ENCODE data around the gene PARD3B. TPM values are rescaled to one million over a fixed set of nuclear protein-coding genes. Genes with fewer than 3 reads are reported as not detected.

PARD3B gene
- total and polyA plus RNA-seq, 2 of the 8 experiments (the other 6 are each of a cell fraction or from before 2014, with no cell fraction given), result 1.2 to 5.7 TPM

- H3K36me3 ChIP-seq (ENCODE audit: control insufficient read depth in 2 of 4, insufficient read depth in 4 of 4, low read length in 3 of 4), result no peaks in the 10 kb centered on the region
- H3K27ac ChIP-seq (ENCODE audit: low read depth, low read length), result no peak overlapping the region
- peak overlapping the region; percentile 7 for H4K91ac ChIP-seq (replicated peaks; ENCODE audit: insufficient read length, low read length)
- peak overlapping the region; percentile 76; the same call in 1 of the 2 replicates for H2BK15ac ChIP-seq (ENCODE audit: low read length)
- no peak overlapping the region for H3K14ac ChIP-seq (ENCODE audit: insufficient read length)
- TF ChIP-seq SRF (IDR thresholded peaks at IDR 0.05; ENCODE audit: low read depth, low read length), result no peak
- TF ChIP-seq PHF8 (conservative IDR thresholded peaks at IDR 0.05; ENCODE audit: low read depth, low read length), result no peak
- no peak for TF ChIP-seq CTCF (IDR thresholded peaks at IDR 0.05; ENCODE audit: control extremely low read depth in 1 of 3, insufficient read depth in 1 of 3, low read depth in 1 of 3, low read length in 3 of 3)
- TF ChIP-seq NRF1 (IDR thresholded peaks at IDR 0.05; ENCODE audit: low read depth, low read length), result no peak
- TF ChIP-seq KDM5A (IDR thresholded peaks at IDR 0.05; ENCODE audit: low read length), result no peak
- TF ChIP-seq SP2 (IDR thresholded peaks at IDR 0.05; ENCODE audit: low read length), result no peak
- TF ChIP-seq GABPA (IDR thresholded peaks at IDR 0.05; ENCODE audit: borderline replicate concordance, insufficient read depth, low read length), result no peak
- no peak for TF ChIP-seq ZNF274 (IDR thresholded peaks at IDR 0.05; ENCODE audit: borderline replicate concordance, extremely low read depth, low read length)
- no peak for TF ChIP-seq POLR2A (IDR thresholded peaks at IDR 0.05; ENCODE audit: control extremely low read depth in 1 of 2, low read depth in 2 of 2, low read length in 2 of 2)
- no peak for TF ChIP-seq HDAC2 (IDR thresholded peaks at IDR 0.05; ENCODE audit: borderline replicate concordance in 1 of 2, low read depth in 2 of 2, low read length in 2 of 2)
- no peaks in the 10 kb centered on the region for H3K23me2 ChIP-seq (ENCODE audit: low read depth, low read length)
- no peaks in the 10 kb centered on the region for H4K20me1 ChIP-seq (replicated peaks in 1 of 2; ENCODE audit: control insufficient read depth in 1 of 2, insufficient read depth in 2 of 2, low read length in 2 of 2)
- FAIRE-seq, result no peak
- no peak overlapping the region for H4K5ac ChIP-seq (ENCODE audit: insufficient read length, low read depth, low read length)
- no peaks in the 10 kb centered on the region for H3K27me3 ChIP-seq (replicated peaks in 1 of 4; ENCODE audit: control insufficient read depth in 3 of 4, extremely low read depth in 1 of 4, insufficient read depth in 3 of 4, low read length in 3 of 4)
- no peak overlapping the region for H3K56ac ChIP-seq (replicated peaks; ENCODE audit: insufficient read length, low read depth, low read length)
- CTCF ChIA-PET (ENCODE audit: partially characterized antibody), result interaction anchor here (1.1 kb wide), 1 partner anchor 213 kb away, joined by 3 read pairs; no protein-coding TSS in a partner anchor
- no peak overlapping the region for H2AFZ ChIP-seq (ENCODE audit: low read length)
- no peak overlapping the region for H3K4ac ChIP-seq (replicated peaks; ENCODE audit: insufficient read length, low read depth, low read length)
- H3K79me2 ChIP-seq (ENCODE audit: control insufficient read depth in 1 of 2, insufficient read depth in 2 of 2, low read length in 2 of 2), result no peaks in the 10 kb centered on the region
- no peak overlapping the region for H2AK5ac ChIP-seq (ENCODE audit: low read depth, low read length)
- no peak overlapping the region for H3K4me2 ChIP-seq (ENCODE audit: insufficient read depth in 1 of 2, low read depth in 2 of 2, low read length in 2 of 2)
- WGBS, 2 experiments (ENCODE audit: extremely low coverage in 1 of 2, insufficient coverage in 1 of 2, insufficient read length in 1 of 2, insufficient replicate concordance in 2 of 2, low coverage in 1 of 2, low lambda C conversion rate in 2 of 2, missing lambda C conversion rate in 1 of 2), result 90% methylated on average over 6 of the region's 6 CpGs; no CpG with 5 or more reads in 1 of the 2 experiments
- no peak for DNase-seq (ENCODE audit: low read depth in 1 of 2, low spot score in 2 of 2)
- peak overlapping the region; percentile 73; the same call in 1 of the 2 replicates for H3K18ac ChIP-seq (ENCODE audit: extremely low read depth, low read length)
- POLR2A ChIA-PET (ENCODE audit: partially characterized antibody), result no interaction called here
- H2BK12ac ChIP-seq (ENCODE audit: low read depth, low read length), result no peak overlapping the region
- H3K79me1 ChIP-seq (ENCODE audit: low read depth, low read length), result no peaks in the 10 kb centered on the region
- no peak overlapping the region; a peak in 1 of 7 replicates for H3K9ac ChIP-seq (replicated peaks in 1 of 4; ENCODE audit: extremely low read depth in 1 of 4, low read depth in 3 of 4, low read length in 3 of 4)
- peaks cover 4 to 26% (median 23%) of the 10 kb centered on the region in 4 experiments; a peak in 6 of 7 replicates for H3K4me1 ChIP-seq (replicated peaks in 1 of 4; ENCODE audit: control insufficient read depth in 3 of 4, insufficient read depth in 4 of 4, low read length in 3 of 4)
- H3K23ac ChIP-seq (ENCODE audit: insufficient read length), result no peak overlapping the region
- no peak overlapping the region for H3K4me3 ChIP-seq (ENCODE audit: extremely low read depth in 1 of 4, insufficient read depth in 2 of 4, low read depth in 3 of 4, low read length in 4 of 4)
- peak overlapping the region; percentile 16; the same call in 1 of the 2 replicates for H4K8ac ChIP-seq (ENCODE audit: extremely low read depth, insufficient read depth, low read length)
- H3K9me3 ChIP-seq (ENCODE audit: insufficient read depth in 2 of 2, low read depth in 1 of 2, low read length in 1 of 2), result no peaks in the 10 kb centered on the region
- H2BK20ac ChIP-seq (ENCODE audit: low read length), result no peak overlapping the region
- H2BK5ac ChIP-seq (ENCODE audit: low read depth, low read length), result no peak overlapping the region; the same call in 1 of the 2 replicates
- H2BK120ac ChIP-seq (replicated peaks; ENCODE audit: low read depth, low read length), result peak overlapping the region; percentile 37
Measured at GRCh38 chr2:205462681-205463345, 917.5 kb downstream of the PARD3B start.

Measured in H1 (cell line).